GM18526 (cell line): ENCODE measurements around the gene TAF10.

Source experiments
- POLR2A ChIP-seq: IDR thresholded peaks from 3 replicates; pipeline ENCODE4 v1.6.1; 2011; ENCODE audit not compliant: insufficient read length; ENCODE audit errors: extremely low read depth

The TAF10 gene

DNA sequence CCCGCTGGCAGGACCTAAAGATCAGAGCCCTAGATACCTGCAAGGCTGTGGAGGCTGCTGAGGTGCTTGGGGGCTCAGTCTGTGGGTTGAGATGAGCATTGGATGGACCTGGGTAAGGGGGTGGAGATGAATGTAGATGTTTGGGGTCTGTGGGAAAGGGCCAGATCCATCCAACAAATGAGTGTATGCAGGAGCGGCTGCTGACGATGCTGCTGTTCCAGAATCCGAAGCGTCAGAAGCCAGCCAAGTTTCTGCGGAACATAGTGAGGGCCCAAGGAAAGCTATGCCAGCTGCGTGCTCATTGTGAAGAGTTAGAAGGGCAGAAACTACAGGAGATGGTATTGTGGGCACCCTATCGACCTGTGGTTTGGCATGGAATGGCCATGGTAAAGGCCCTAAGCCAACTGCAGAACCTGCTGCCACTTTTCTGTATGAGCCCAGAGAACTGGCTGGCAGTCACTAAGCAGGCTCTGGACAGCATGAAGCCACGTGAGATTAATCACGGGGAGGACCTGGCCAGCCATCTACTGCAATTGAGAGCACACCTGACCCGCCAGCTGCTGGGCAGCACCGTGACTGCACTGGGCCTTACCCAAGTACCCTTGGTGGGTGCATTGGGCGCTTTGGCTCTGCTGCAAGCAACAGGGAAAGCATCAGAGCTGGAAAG is 45.2 kb downstream of the TAF10 start:
- TF ChIP-seq POLR2A, result no peak

DNA sequence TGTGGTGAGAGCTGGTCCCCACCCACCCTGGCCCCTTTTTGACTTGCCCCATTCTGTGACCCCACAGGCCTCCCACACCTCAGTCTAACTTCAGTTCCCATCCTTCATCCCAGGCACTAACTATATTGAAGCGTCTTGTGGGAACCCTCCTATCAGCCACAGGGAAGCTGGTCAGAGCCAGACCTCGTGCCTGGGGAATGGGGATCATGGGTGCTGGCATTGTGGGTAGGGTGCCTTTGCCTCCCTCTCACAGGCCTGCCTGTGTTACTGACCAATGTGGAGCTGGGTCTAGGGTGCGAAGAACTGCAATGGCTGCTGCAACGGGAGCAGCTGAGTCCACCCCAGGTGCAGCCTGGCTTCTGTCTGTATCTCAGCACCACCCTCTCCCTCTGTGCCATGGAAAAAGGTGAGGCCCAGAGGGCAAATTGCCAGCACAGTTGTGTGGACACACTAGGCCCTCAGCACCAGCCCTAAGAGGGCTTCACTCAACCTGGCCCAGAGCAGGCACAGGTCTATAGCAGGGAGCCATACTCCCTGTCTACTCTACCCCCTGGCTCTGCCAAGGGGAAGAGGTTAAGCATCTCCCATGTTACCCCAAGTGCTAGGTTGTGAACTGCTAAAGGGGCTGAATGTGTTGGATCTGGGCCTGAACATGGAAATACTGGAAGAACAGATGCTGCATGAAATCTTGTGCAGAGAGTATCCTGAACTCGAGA is 45.9 kb downstream of the TAF10 start:
- no peak for TF ChIP-seq POLR2A

DNA sequence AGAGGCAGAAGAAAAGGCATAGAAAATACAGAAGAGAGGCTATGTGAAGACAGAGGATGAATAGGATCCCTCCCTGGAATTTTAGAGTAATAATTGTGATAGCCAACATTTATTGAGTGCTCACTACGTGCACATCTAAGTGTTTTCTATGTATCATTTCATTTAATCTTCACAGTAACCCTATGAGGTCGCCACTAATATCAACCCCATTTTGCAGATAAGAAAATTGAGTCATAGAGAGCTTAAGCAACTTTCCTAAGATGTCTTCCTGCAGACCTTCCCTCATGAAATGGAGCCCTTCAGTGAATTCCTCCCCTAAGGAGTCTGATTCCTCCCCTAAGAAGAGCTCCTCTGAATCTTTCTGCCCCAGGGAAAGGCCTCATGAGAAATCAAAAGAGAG is 46.7 kb downstream of the TAF10 start:
- no peak for TF ChIP-seq POLR2A

DNA sequence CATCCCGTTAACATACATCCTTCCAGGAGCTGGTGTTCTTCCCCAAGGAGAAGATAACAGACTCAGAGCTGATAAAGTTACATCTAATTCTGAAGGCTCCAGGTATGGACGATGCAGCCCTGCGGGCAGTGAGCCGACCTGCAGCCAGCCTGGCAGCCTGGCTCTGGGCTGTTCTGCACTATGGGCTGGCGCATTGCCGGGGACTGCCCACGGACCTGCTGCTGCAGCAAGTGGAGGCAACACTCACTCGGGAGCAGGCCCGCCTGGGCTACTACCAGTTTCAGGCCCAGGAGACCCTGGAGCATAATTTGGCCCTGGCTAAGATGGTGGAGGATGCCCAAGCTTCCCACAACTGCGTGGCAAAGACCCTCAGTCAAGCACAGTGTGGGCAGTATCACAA is 48.3 kb downstream of the TAF10 start:
- TF ChIP-seq POLR2A, result no peak

DNA sequence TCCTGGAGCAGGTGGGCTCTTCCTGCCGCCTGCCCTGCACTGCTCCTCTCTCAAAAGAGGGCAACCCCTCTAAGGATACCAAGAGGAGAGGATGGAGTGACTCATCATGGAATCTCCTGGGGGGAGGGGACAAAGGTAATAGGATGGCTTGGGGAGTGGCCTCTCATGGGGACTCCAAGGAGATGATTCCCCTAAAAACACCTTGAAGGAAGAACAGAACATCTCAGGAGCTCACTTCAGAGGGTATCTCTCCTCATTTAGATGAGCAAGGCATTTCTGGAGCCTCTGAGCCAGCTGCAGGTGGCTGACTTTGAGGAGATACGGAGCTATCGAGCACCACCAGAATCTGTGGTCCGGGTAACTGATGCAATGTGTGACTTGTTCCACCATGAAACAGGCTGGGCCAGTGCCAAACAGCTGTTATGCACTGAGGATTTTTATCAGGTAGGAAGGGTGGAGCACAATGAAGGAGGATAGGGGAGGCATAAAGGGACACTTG is 48.8 kb downstream of the TAF10 start:
- TF ChIP-seq POLR2A, result no peak

DNA sequence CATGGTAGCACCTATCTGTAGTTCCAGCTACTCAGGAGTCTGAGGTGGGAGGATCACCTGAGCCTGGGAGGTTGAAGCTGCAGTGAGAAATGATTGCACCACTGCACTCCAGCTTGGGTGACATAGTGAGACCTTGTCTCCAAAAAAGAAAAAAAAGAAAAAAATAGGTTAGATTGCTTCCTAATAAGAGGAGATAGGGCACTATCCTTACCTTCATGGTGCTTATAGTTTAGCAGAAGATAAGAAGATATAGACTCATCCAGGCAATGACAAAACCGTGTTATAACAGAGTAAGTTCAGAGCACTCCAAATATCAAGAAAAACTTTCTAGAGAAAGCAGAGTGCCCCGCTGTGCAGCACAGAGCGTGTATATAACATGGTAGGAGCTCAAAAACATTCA is 50.7 kb downstream of the TAF10 start:
- no peak for TF ChIP-seq POLR2A
